ENCODE measurements around the gene ZIC5. TPM values are rescaled to one million over a fixed set of nuclear protein-coding genes. Genes with fewer than 3 reads are reported as not detected.

Gene ZIC5
- total RNA-seq, 1 experiment from 2014 or later: 0.57 TPM

DNA sequence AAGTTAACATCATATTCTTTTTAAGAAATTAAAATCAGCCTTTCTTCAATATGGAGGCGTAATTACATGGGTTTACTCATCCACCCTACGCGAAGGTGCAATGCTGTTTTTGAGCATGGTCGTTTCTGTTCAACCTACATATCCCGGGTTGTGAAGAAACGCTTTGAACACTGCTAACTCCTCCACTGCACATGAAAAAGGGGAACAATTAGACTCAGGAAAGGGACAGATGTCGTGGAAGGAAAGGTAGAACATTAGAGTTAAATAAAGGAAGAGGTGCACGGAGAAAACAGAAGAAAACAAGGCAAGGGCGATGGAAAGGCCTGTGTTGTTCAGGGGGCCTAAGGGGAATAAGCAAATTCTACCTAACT, 4.1 kb downstream of the ZIC5 start:
- H3K27ac Mint-ChIP-seq (ENCODE audit: unreplicated experiment): peak overlapping the region; percentile 14
- H3K36me3 Mint-ChIP-seq (ENCODE audit: insufficient read depth, unreplicated experiment): no peaks in the 10 kb centered on the region
- peak overlapping the region; percentile 50 for H3K4me3 Mint-ChIP-seq (ENCODE audit: low read depth, unreplicated experiment)
- no peak for DNase-seq
- H3K9me3 Mint-ChIP-seq (ENCODE audit: low read depth, unreplicated experiment): no peaks in the 10 kb centered on the region
- H3K4me1 Mint-ChIP-seq (ENCODE audit: low read depth, unreplicated experiment): no peaks in the 10 kb centered on the region
- TSS peak; percentile 37 for BruUV-seq (replicated peaks)
- TF ChIP-seq, protein P1, sequence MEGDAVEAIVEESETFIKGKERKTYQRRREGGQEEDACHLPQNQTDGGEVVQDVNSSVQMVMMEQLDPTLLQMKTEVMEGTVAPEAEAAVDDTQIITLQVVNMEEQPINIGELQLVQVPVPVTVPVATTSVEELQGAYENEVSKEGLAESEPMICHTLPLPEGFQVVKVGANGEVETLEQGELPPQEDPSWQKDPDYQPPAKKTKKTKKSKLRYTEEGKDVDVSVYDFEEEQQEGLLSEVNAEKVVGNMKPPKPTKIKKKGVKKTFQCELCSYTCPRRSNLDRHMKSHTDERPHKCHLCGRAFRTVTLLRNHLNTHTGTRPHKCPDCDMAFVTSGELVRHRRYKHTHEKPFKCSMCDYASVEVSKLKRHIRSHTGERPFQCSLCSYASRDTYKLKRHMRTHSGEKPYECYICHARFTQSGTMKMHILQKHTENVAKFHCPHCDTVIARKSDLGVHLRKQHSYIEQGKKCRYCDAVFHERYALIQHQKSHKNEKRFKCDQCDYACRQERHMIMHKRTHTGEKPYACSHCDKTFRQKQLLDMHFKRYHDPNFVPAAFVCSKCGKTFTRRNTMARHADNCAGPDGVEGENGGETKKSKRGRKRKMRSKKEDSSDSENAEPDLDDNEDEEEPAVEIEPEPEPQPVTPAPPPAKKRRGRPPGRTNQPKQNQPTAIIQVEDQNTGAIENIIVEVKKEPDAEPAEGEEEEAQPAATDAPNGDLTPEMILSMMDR (IDR thresholded peaks at IDR 0.05; ENCODE audit: unreplicated experiment): no peak
- CTCF ChIA-PET: no interaction called here
- intact Hi-C loops (cut with micrococcal nuclease; ENCODE audit: unreplicated experiment): no loop called here
- no peaks in the 10 kb centered on the region for H3K27me3 Mint-ChIP-seq (ENCODE audit: unreplicated experiment)

DNA sequence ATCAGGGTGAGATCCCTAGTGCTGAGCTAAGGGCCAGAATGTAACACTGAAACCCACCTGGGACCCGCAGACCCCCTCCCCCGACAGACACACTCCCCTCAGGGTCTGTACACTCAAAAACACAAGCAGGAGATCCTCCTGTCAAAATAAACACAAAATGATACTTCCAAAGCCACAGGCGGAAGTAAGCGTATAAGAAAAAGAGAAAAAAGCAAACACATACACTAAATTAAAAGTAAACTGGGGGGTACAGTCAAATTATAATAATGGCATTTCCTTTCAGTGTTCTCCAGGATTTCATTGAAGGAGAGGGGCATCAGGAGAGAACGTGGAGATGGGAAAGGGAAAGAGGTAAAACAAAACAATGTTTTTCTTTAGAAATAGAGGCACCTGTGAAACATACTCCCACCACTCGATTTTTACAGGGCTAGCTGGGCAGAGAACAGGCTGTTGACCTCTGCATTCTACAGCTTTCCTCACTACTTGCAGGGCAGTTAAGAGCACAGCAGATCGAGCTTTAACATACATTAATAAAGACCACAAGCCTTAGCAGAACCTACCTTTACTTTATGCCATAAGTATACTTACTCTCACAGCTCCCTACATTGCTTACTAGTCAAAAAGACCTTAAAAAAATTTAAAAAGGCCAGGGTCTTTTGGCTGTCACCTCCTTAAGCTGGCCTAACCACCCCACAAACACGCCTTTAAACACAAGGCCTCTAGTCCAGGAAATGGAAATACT, 5.3 kb downstream of the ZIC5 start:
- no peaks in the 10 kb centered on the region for H3K27me3 Mint-ChIP-seq (ENCODE audit: unreplicated experiment)
- TF ChIP-seq, protein P1 (IDR thresholded peaks at IDR 0.05; ENCODE audit: unreplicated experiment): no peak
- BruUV-seq (replicated peaks): no TSS peak
- no peaks in the 10 kb centered on the region for H3K36me3 Mint-ChIP-seq (ENCODE audit: insufficient read depth, unreplicated experiment)
- H3K4me3 Mint-ChIP-seq (ENCODE audit: low read depth, unreplicated experiment): no peak overlapping the region
- DNase-seq: no peak
- H3K9me3 Mint-ChIP-seq (ENCODE audit: low read depth, unreplicated experiment): no peaks in the 10 kb centered on the region
- CTCF ChIA-PET: no interaction called here
- H3K27ac Mint-ChIP-seq (ENCODE audit: unreplicated experiment): no peak overlapping the region
- no peaks in the 10 kb centered on the region for H3K4me1 Mint-ChIP-seq (ENCODE audit: low read depth, unreplicated experiment)
- intact Hi-C loops (cut with micrococcal nuclease; ENCODE audit: unreplicated experiment): no loop called here

DNA sequence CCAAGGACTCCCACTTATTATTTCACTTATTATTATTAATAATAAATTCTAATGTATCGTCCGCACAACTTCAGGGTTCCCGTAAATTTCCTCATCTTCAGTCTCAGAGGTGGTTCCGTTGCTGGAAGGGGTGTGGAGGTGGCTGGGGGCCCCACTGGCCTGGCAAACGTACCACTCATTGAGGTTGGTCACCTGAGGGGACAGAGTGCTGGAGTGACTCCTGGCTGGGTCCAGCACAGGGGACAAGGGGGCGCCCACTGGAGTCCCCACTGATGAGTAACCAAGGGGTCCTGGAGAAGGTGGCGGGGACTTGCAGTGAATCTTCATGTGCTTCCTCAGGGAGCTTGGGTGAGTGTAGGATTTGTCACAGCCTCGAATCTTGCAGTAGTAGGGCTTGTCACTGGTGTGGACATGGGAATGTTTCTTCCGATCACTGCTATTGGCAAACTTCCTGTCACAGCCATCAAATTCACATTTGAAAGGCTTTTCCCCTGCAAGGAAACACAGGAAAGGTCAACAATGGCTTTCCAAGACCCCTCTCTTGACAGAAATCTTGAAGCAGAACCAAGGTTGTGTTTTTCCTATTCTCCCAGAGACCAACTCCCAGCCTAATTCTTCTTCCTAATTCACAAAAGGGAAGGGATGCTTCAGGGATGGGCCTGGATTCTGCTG, 6.1 kb downstream of the ZIC5 start:
- intact Hi-C loops (cut with micrococcal nuclease; ENCODE audit: unreplicated experiment): no loop called here
- Mint-ChIP-seq H3K27me3 (ENCODE audit: unreplicated experiment) (no peaks in the 10 kb centered on the region), H3K27ac (ENCODE audit: unreplicated experiment) (no peak overlapping the region), H3K4me1 (ENCODE audit: low read depth, unreplicated experiment) (no peaks in the 10 kb centered on the region), H3K4me3 (ENCODE audit: low read depth, unreplicated experiment) (no peak overlapping the region), H3K9me3 (ENCODE audit: low read depth, unreplicated experiment) (no peaks in the 10 kb centered on the region), H3K36me3 (ENCODE audit: insufficient read depth, unreplicated experiment) (no peaks in the 10 kb centered on the region)
- no peak for DNase-seq
- BruUV-seq (replicated peaks): no TSS peak
- TF ChIP-seq, protein P1 (IDR thresholded peaks at IDR 0.05; ENCODE audit: unreplicated experiment): no peak
- CTCF ChIA-PET: no interaction called here

DNA sequence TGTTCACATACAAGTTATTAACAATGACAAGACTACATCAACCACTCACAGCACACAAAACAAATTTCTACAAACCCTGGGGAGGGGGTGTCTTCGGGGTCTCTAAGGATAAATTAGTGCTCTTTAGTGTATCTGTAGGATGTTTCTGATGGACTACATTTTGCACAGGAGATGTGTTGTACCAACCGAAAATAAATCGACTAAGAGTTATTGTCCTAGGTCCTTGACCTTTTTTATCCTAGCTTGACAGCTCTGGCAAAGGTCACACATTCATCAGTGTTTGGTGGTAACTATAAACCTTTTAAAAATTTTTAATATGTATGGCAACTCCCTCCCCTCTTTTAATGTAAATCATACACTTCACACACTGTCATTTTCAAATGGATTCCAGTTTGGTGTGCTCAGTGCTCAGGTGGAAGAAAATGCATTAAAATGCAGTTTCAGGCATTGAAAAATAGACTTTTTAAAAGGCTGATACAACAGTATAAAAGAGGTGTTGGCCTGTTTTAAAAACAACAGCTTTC, 7.7 kb downstream of the ZIC5 start:
- Mint-ChIP-seq H3K27ac (ENCODE audit: unreplicated experiment) (no peak overlapping the region), H3K4me3 (ENCODE audit: low read depth, unreplicated experiment) (no peak overlapping the region), H3K27me3 (ENCODE audit: unreplicated experiment) (no peaks in the 10 kb centered on the region), H3K9me3 (ENCODE audit: low read depth, unreplicated experiment) (no peaks in the 10 kb centered on the region), H3K4me1 (ENCODE audit: low read depth, unreplicated experiment) (no peaks in the 10 kb centered on the region), H3K36me3 (ENCODE audit: insufficient read depth, unreplicated experiment) (no peaks in the 10 kb centered on the region)
- intact Hi-C loops (cut with micrococcal nuclease; ENCODE audit: unreplicated experiment): no loop called here
- CTCF ChIA-PET: no interaction called here
- TF ChIP-seq, protein P1 (IDR thresholded peaks at IDR 0.05; ENCODE audit: unreplicated experiment): no peak
- no TSS peak for BruUV-seq (replicated peaks)
- DNase-seq: no peak
